OCI-LY7 (cell line): Measurements from ENCODE around the gene OAF. TPM values are rescaled to one million over a fixed set of nuclear protein-coding genes. Genes with fewer than 3 reads are reported as not detected.

Source experiments
- BruUV-seq: library from RNA; stranded (reverse); fragments of 400-500 nt; replicated peaks from 2 replicates; lab custom pipeline; 2021; lab: Mats Ljungman, UMichigan
- CTCF ChIA-PET: fragments of 300-600 bp; sonication (Branson Sonifier 250); formaldehyde crosslinking; loops from one replicate; lab custom pipeline; 2022; ENCODE audit warnings: antibody characterized with exemption; ENCODE audit not compliant: unreplicated experiment; lab: Charles Lee
- POLR2A ChIA-PET: fragments of 300-600 bp; sonication (Branson Sonifier 250); formaldehyde crosslinking; loops from one replicate; lab custom pipeline; 2022; ENCODE audit warnings: antibody characterized with exemption; lab: Charles Lee
- DNase-seq: peaks from one replicate; pipeline ENCODE4 v3.0.0-alpha.2; 2015; ENCODE audit warnings: low spot score
- H2AFZ ChIP-seq: fragments of 200-600 bp; sonication (generic), shearing (Covaris generic); 2 replicates; pipeline ENCODE4 v1.6.1; 2014; ENCODE audit warnings: mild to moderate bottlenecking, antibody characterized with exemption, low read length, moderate library complexity
- H3K27ac ChIP-seq: fragments of 200-600 bp; sonication (generic); 2 replicates; pipeline ENCODE4 v1.5.1; 2014; ENCODE audit warnings: mixed run types, low read depth, mild to moderate bottlenecking, moderate library complexity, low read length, inconsistent platforms; ENCODE audit not compliant: poor library complexity, severe bottlenecking
- H3K36me3 ChIP-seq: fragments of 200-600 bp; sonication (generic); 2 replicates; pipeline ENCODE4 v1.6.1; 2014; ENCODE audit warnings: mild to moderate bottlenecking, antibody characterized with exemption, low read length, moderate library complexity, mixed read lengths; ENCODE audit not compliant: insufficient read depth
- H3K4me1 ChIP-seq: fragments of 200-600 bp; sonication (generic); 2 replicates; pipeline ENCODE4 v1.5.1; 2014; ENCODE audit warnings: mild to moderate bottlenecking, low read length; ENCODE audit not compliant: insufficient read depth, poor library complexity, severe bottlenecking
- H3K4me2 ChIP-seq: fragments of 200-600 bp; sonication (generic); 2 replicates; pipeline ENCODE4 v1.6.1; 2014; ENCODE audit warnings: mild to moderate bottlenecking, low read length
- H3K4me3 ChIP-seq: fragments of 200-600 bp; sonication (generic); 2 replicates; pipeline ENCODE4 v1.5.1; 2014; ENCODE audit warnings: mild to moderate bottlenecking, low read depth, low read length; ENCODE audit not compliant: poor library complexity, severe bottlenecking
- H3K79me2 ChIP-seq: fragments of 200-600 bp; sonication (generic); 2 replicates; pipeline ENCODE4 v1.6.1; 2016; ENCODE audit warnings: low read depth, mild to moderate bottlenecking, low read length, moderate library complexity, mixed read lengths; ENCODE audit not compliant: insufficient read depth
- H3K9me2 ChIP-seq: fragments of 200-600 bp; sonication (generic); 2 replicates; pipeline ENCODE4 v1.6.1; 2016; ENCODE audit warnings: mild to moderate bottlenecking, low read length, mixed read lengths; ENCODE audit not compliant: insufficient read depth
- H3K9me3 ChIP-seq: fragments of 200-600 bp; sonication (generic); 2 replicates; pipeline ENCODE4 v1.6.1; 2014; ENCODE audit warnings: mild to moderate bottlenecking, mixed run types, low read length, mixed read lengths
- H4K20me1 ChIP-seq: fragments of 200-600 bp; sonication (generic); 2 replicates; pipeline ENCODE4 v1.6.1; 2014; ENCODE audit warnings: mild to moderate bottlenecking, antibody characterized with exemption, low read length, moderate library complexity, mixed read lengths; ENCODE audit not compliant: insufficient read depth
- CTCF ChIP-seq: fragments of 200-600 bp; sonication (generic); conservative IDR thresholded peaks from 2 replicates; pipeline ENCODE4 v1.5.1; 2014; ENCODE audit warnings: mild to moderate bottlenecking, antibody characterized with exemption, low read length, moderate library complexity, mixed read lengths
- EZH2phosphoT487 ChIP-seq: fragments of 200-600 bp; sonication (generic); IDR thresholded peaks from 2 replicates; pipeline ENCODE4 v1.6.1; 2018; ENCODE audit warnings: low read depth, borderline replicate concordance, mild to moderate bottlenecking, mixed run types, antibody characterized with exemption, low read length, moderate library complexity, mixed read lengths
- intact Hi-C: fragments of 100-400 bp; cut with micrococcal nuclease; formaldehyde crosslinking; loops from one replicate; pipeline ENCODE4 v1.10.0; 2022; ENCODE audit not compliant: unreplicated experiment
- total RNA-seq, 2 experiments: library from RNA; depleted of rRNA in 1 of 2; stranded (reverse); fragments of >200 nt in 1 of 2; shearing (Covaris generic) in 1 of 2; gene quantifications; 2 replicates each; pipeline ENCODE4 v1.2.3, GENCODE V29; 2014 to 2022

OAF gene
- total RNA-seq, 2 experiments from 2014 or later = 3.4 to 3.8 TPM

- CTCF ChIA-PET = no interaction called here
- BruUV-seq = no TSS peak
- no peaks in the 10 kb centered on the region for H3K36me3 ChIP-seq
- no peak for DNase-seq
- no peaks in the 10 kb centered on the region for H3K9me3 ChIP-seq
- H3K9me2 ChIP-seq = no peaks in the 10 kb centered on the region
- no peaks in the 10 kb centered on the region for H3K79me2 ChIP-seq
- intact Hi-C loops = no loop called here
- no peaks in the 10 kb centered on the region for H4K20me1 ChIP-seq
- no peaks in the 10 kb centered on the region for H3K4me1 ChIP-seq
- no peak overlapping the region for H3K27ac ChIP-seq
- no peak overlapping the region for H2AFZ ChIP-seq
- H3K4me2 ChIP-seq = no peak overlapping the region
- POLR2A ChIA-PET = no interaction called here
- H3K4me3 ChIP-seq = no peak overlapping the region
- TF ChIP-seq CTCF (no peak), EZH2phosphoT487 (no peak)
These were observed 44.1 kb downstream of the OAF start for GRCh38 chr11:120254788-120255518.

- no peaks in the 10 kb centered on the region for H4K20me1 ChIP-seq
- BruUV-seq = no TSS peak
- H3K4me3 ChIP-seq = no peak overlapping the region
- H3K79me2 ChIP-seq = no peaks in the 10 kb centered on the region
- H3K36me3 ChIP-seq = no peaks in the 10 kb centered on the region
- ChIA-PET CTCF (no interaction called here), POLR2A (no interaction called here)
- H3K9me3 ChIP-seq = no peaks in the 10 kb centered on the region
- TF ChIP-seq CTCF (no peak), EZH2phosphoT487 (no peak)
- H3K4me1 ChIP-seq = no peaks in the 10 kb centered on the region
- no peaks in the 10 kb centered on the region for H3K9me2 ChIP-seq
- H3K4me2 ChIP-seq = no peak overlapping the region
- H2AFZ ChIP-seq = no peak overlapping the region
- no peak overlapping the region for H3K27ac ChIP-seq
- no peak for DNase-seq
- intact Hi-C loops = no loop called here
These were observed 44.7 kb downstream of the OAF start for GRCh38 chr11:120255519-120255866.

- H3K9me3 ChIP-seq = no peaks in the 10 kb centered on the region
- H3K4me2 ChIP-seq = no peak overlapping the region
- no peaks in the 10 kb centered on the region for H4K20me1 ChIP-seq
- H3K4me3 ChIP-seq = no peak overlapping the region
- no peaks in the 10 kb centered on the region for H3K4me1 ChIP-seq
- DNase-seq = no peak
- BruUV-seq = no TSS peak
- intact Hi-C loops = no loop called here
- H3K79me2 ChIP-seq = no peaks in the 10 kb centered on the region
- H3K9me2 ChIP-seq = no peaks in the 10 kb centered on the region
- ChIA-PET CTCF (no interaction called here), POLR2A (no interaction called here)
- no peak overlapping the region for H2AFZ ChIP-seq
- no peak for TF ChIP-seq CTCF
- no peak for TF ChIP-seq EZH2phosphoT487
- H3K36me3 ChIP-seq = no peaks in the 10 kb centered on the region
- no peak overlapping the region for H3K27ac ChIP-seq
These were observed 45.3 kb downstream of the OAF start for GRCh38 chr11:120256178-120256577.
